Liver (tissue), 9 donors: ENCODE results near the gene LRRC74A. TPM values are rescaled to one million over a fixed set of nuclear protein-coding genes. Genes with fewer than 3 reads are reported as not detected.

Experiments used
- DNase-seq: peaks from one replicate; pipeline ENCODE4 v3.0.0-alpha.2; 2017; ENCODE audit warnings: low spot score
- H3K27ac ChIP-seq, 2 donors: one replicate each; pipeline ENCODE4 v1.7.0; 2013; ENCODE audit warnings: inconsistent platforms in 2 of 2, low read length in 2 of 2, control low read depth in 1 of 2, low read depth in 1 of 2, mild to moderate bottlenecking in 1 of 2
- H3K27me3 ChIP-seq, 4 donors: one replicate each; pipeline versions ENCODE4 v1.6.1 to v1.7.0; 2013; ENCODE audit warnings: low read length in 3 of 4, inconsistent platforms in 1 of 4, mild to moderate bottlenecking in 1 of 4, moderate library complexity in 1 of 4; ENCODE audit not compliant: control insufficient read depth in 4 of 4, insufficient read depth in 4 of 4
- H3K36me3 ChIP-seq, 4 donors: one replicate each; pipeline versions ENCODE4 v1.6.1 to v1.7.0; 2013; ENCODE audit warnings: low read length in 3 of 4, mild to moderate bottlenecking in 3 of 4, low read depth in 1 of 4, moderate library complexity in 1 of 4; ENCODE audit not compliant: control insufficient read depth in 4 of 4, insufficient read depth in 3 of 4
- H3K4me1 ChIP-seq, 4 donors: one replicate each; pipeline versions ENCODE4 v1.6.1 to v1.7.0; 2013; ENCODE audit warnings: low read length in 3 of 4, mild to moderate bottlenecking in 3 of 4, moderate library complexity in 1 of 4; ENCODE audit not compliant: control insufficient read depth in 4 of 4, insufficient read depth in 4 of 4
- H3K4me3 ChIP-seq, 3 donors: one replicate each; pipeline versions ENCODE4 v1.6.1 to v1.7.0; 2013; ENCODE audit warnings: low read length in 3 of 3, control low read depth in 1 of 3, low read depth in 1 of 3, mild to moderate bottlenecking in 1 of 3
- H3K9ac ChIP-seq, 2 donors: one replicate each; pipeline ENCODE4 v1.7.0; 2013; ENCODE audit warnings: low read length in 2 of 2, mild to moderate bottlenecking in 2 of 2, moderate library complexity in 2 of 2, control low read depth in 1 of 2, low read depth in 1 of 2
- H3K9me3 ChIP-seq, 4 donors: one replicate each; pipeline versions ENCODE4 v1.6.1 to v1.7.0; 2013; ENCODE audit warnings: low read length in 3 of 4; ENCODE audit not compliant: control insufficient read depth in 4 of 4
- FOXA1 ChIP-seq: IDR thresholded peaks from 2 replicates; pipeline ENCODE4 v1.6.1; 2016; ENCODE audit warnings: antibody characterized with exemption
- GABPA ChIP-seq, 2 donors: IDR thresholded peaks in 1 of 2; conservative IDR thresholded peaks in 1 of 2; 2 replicates each; pipeline ENCODE4 v1.6.1; 2016; ENCODE audit warnings: antibody characterized with exemption in 2 of 2, mild to moderate bottlenecking in 1 of 2, moderate library complexity in 1 of 2
- HNF4A ChIP-seq, 2 donors: conservative IDR thresholded peaks; 2 replicates each; pipeline ENCODE4 v1.6.1; 2016; ENCODE audit warnings: antibody characterized with exemption in 2 of 2, mild to moderate bottlenecking in 2 of 2
- HNF4G ChIP-seq: IDR thresholded peaks from 2 replicates; pipeline ENCODE4 v1.6.1; 2016; ENCODE audit warnings: antibody characterized with exemption
- JUND ChIP-seq, 2 donors: IDR thresholded peaks; 2 replicates each; pipeline ENCODE4 v1.6.1; 2016; ENCODE audit warnings: antibody characterized with exemption in 2 of 2
- NR2F2 ChIP-seq: IDR thresholded peaks from 2 replicates; pipeline ENCODE4 v1.6.1; 2016; ENCODE audit warnings: antibody characterized with exemption
- REST ChIP-seq: IDR thresholded peaks from 2 replicates; pipeline ENCODE4 v1.6.1; 2016; ENCODE audit warnings: antibody characterized with exemption, mild to moderate bottlenecking
- RXRA ChIP-seq, 2 donors: IDR thresholded peaks; 2 replicates each; pipeline ENCODE4 v1.6.1; 2017 to 2018; ENCODE audit warnings: antibody characterized with exemption in 2 of 2, mild to moderate bottlenecking in 1 of 2
- TAF1 ChIP-seq: conservative IDR thresholded peaks from 2 replicates; pipeline ENCODE4 v1.6.1; 2016; ENCODE audit warnings: antibody characterized with exemption, mild to moderate bottlenecking
- YY1 ChIP-seq: IDR thresholded peaks from 2 replicates; pipeline ENCODE4 v1.6.1; 2016; ENCODE audit warnings: antibody characterized with exemption, mild to moderate bottlenecking
- WGBS: extraction: QIAGEN DNeasy Blood & Tissue Kit; methylation state at CpG from one replicate; pipeline ENCODE4 v1.1.7; 2013; 5-methylcytosine and 5-hydroxymethylcytosine counted together
- polyA plus RNA-seq, 2 donors: library from polyadenylated mRNA; stranded (reverse) in 1 of 2; unstranded in 1 of 2; fragments of 200-250 nt in 1 of 2; fragments of >200 nt in 1 of 2; fragmentation: Nextera tagmentation in 1 of 2; extraction: Ambion mirVana in 1 of 2; gene quantifications; one replicate each; pipeline versions ENCODE4 v1.2.1 to v1.2.3, GENCODE V29; 2013 to 2015
- total RNA-seq, 2 donors: library from RNA; depleted of rRNA; stranded (reverse); fragments of >200 nt; gene quantifications; one replicate each; pipeline ENCODE4 v1.2.3, GENCODE V29; 2014
- TF ChIP-seq, protein P1 (sequence below): IDR thresholded peaks from 2 replicates; pipeline ENCODE4 v1.6.1; 2016; ENCODE audit warnings: antibody characterized with exemption
- TF ChIP-seq, protein P2 (sequence below): IDR thresholded peaks from 2 replicates; pipeline ENCODE4 v1.6.1; 2016; ENCODE audit warnings: antibody characterized with exemption
- TF ChIP-seq, protein P3 (sequence below): IDR thresholded peaks from 2 replicates; pipeline ENCODE4 v1.6.1; 2016; ENCODE audit warnings: antibody characterized with exemption
- donor health status: healthy.
- donor health status: healthy.
- donor health status: healthy.
- donor health status: healthy.
- donor health status: healthy.

The LRRC74A gene
- total and polyA plus RNA-seq, 4 donors = not detected

GRCh38 chr14:76908834-76909233, 82.6 kb downstream of the LRRC74A start:
- Histone ChIP-seq H3K9me3 (no peaks in the 10 kb centered on the region), H3K4me1 (peaks cover 0 to 7% (median 4%) of the 10 kb centered on the region in 4 donors), H3K27ac (no peak overlapping the region), H3K36me3 (no peaks in the 10 kb centered on the region), H3K9ac (no peak overlapping the region), H3K4me3 (no peak overlapping the region), H3K27me3 (no peaks in the 10 kb centered on the region)
- WGBS = 79% methylated on average over 3 of the region's 3 CpGs
- DNase-seq = no peak
- TF ChIP-seq TAF1 (no peak), REST (no peak), HNF4A (conservative IDR thresholded peaks at IDR 0.05) (no peak), NR2F2 (no peak), RXRA (IDR thresholded peaks at IDR 0.05) (no peak), YY1 (no peak), HNF4G (no peak), JUND (IDR thresholded peaks at IDR 0.05) (no peak), FOXA1 (no peak)
- TF ChIP-seq, protein P1, sequence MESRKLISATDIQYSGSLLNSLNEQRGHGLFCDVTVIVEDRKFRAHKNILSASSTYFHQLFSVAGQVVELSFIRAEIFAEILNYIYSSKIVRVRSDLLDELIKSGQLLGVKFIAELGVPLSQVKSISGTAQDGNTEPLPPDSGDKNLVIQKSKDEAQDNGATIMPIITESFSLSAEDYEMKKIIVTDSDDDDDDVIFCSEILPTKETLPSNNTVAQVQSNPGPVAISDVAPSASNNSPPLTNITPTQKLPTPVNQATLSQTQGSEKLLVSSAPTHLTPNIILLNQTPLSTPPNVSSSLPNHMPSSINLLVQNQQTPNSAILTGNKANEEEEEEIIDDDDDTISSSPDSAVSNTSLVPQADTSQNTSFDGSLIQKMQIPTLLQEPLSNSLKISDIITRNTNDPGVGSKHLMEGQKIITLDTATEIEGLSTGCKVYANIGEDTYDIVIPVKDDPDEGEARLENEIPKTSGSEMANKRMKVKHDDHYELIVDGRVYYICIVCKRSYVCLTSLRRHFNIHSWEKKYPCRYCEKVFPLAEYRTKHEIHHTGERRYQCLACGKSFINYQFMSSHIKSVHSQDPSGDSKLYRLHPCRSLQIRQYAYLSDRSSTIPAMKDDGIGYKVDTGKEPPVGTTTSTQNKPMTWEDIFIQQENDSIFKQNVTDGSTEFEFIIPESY = no peak
- TF ChIP-seq, protein P2, sequence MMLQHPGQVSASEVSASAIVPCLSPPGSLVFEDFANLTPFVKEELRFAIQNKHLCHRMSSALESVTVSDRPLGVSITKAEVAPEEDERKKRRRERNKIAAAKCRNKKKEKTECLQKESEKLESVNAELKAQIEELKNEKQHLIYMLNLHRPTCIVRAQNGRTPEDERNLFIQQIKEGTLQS = no peak

DNA sequence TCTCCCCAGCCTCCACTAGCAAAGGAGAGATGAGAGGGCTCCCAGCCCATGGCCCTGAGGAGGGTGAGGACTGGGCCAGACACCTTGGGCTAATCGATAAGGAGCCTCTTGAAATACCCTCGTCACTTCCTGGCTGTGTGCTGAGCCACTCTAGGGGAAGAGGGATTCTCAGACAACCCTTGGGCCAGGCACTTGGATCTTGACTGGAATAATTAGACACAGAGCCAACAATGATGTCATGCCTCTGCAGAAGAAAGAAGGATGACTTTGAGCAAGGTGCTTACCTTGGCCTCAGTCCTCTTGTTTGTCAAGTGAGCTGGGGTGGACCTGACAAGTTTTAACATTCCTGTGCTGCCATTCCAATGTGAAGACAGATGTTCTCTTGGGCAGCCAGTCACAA, 83.1 kb downstream of the LRRC74A start:
- no peak for DNase-seq
- H3K27ac ChIP-seq = no peak overlapping the region
- WGBS = 85% methylated on average over 2 of the region's 2 CpGs
- H3K4me3 ChIP-seq = no peak overlapping the region
- TF ChIP-seq REST (no peak), FOXA1 (no peak), GABPA (IDR thresholded peaks at IDR 0.05 in 1 of 2, conservative IDR thresholded peaks at IDR 0.05 in 1 of 2) (no peak)
- TF ChIP-seq, protein P3, sequence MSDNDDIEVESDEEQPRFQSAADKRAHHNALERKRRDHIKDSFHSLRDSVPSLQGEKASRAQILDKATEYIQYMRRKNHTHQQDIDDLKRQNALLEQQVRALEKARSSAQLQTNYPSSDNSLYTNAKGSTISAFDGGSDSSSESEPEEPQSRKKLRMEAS = no peak
- H3K9ac ChIP-seq = no peak overlapping the region
- no peaks in the 10 kb centered on the region for H3K9me3 ChIP-seq
- peaks cover 0 to 7% (median 4%) of the 10 kb centered on the region in 4 donors for H3K4me1 ChIP-seq
- no peaks in the 10 kb centered on the region for H3K27me3 ChIP-seq
- H3K36me3 ChIP-seq = no peaks in the 10 kb centered on the region
